ENCODE measurements around the gene TMEM9.

- TF ChIP-seq, protein P1, sequence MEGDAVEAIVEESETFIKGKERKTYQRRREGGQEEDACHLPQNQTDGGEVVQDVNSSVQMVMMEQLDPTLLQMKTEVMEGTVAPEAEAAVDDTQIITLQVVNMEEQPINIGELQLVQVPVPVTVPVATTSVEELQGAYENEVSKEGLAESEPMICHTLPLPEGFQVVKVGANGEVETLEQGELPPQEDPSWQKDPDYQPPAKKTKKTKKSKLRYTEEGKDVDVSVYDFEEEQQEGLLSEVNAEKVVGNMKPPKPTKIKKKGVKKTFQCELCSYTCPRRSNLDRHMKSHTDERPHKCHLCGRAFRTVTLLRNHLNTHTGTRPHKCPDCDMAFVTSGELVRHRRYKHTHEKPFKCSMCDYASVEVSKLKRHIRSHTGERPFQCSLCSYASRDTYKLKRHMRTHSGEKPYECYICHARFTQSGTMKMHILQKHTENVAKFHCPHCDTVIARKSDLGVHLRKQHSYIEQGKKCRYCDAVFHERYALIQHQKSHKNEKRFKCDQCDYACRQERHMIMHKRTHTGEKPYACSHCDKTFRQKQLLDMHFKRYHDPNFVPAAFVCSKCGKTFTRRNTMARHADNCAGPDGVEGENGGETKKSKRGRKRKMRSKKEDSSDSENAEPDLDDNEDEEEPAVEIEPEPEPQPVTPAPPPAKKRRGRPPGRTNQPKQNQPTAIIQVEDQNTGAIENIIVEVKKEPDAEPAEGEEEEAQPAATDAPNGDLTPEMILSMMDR (IDR thresholded peaks at IDR 0.05), result no peak
- no peak for TF ChIP-seq EZH2 (IDR thresholded peaks at IDR 0.05)
These were observed 17.8 kb downstream of the TMEM9 start for GRCh38 chr1:201136355-201137023.

Measured in neural progenitor cell (in vitro differentiated cells).